Mesenteric fat pad (tissue), 1 donor: ENCODE measurements around the gene TRIM24. TPM values are rescaled to one million over a fixed set of nuclear protein-coding genes. Genes with fewer than 3 reads are reported as not detected.
"Not testable (repeated sequence)": the region's sequence is repeated elsewhere in the genome, so short reads cannot be mapped to it uniquely, and the experiment has no call there.

ENCODE experiments used
- DNase-seq: peaks from one replicate; pipeline ENCODE4 v3.0.0-alpha.2; 2020; ENCODE audit warnings: low spot score
- long read RNA-seq: library from polyadenylated mRNA; unstranded; transcript quantifications from one replicate; pipeline ENCODE4 v2.0.0, GENCODE V29; 2020
- total RNA-seq: library from RNA; stranded (reverse); fragmentation: NEBNext Ultra II Directional; extraction: Animal tissue kit (Norgen Biotek cat#: 25700); gene quantifications from one replicate; pipeline ENCODE4 v1.2.1, GENCODE V29; 2021
- donor health status: DM: yes; HTN: yes; CAD: no.

The TRIM24 gene
- 10.5 TPM for total RNA-seq
- long read RNA-seq, partial matches to known transcripts = 3 of 4 reads
- long read RNA-seq, other reads (novel, unspliced or antisense) = 1 of 4 reads

DNA sequence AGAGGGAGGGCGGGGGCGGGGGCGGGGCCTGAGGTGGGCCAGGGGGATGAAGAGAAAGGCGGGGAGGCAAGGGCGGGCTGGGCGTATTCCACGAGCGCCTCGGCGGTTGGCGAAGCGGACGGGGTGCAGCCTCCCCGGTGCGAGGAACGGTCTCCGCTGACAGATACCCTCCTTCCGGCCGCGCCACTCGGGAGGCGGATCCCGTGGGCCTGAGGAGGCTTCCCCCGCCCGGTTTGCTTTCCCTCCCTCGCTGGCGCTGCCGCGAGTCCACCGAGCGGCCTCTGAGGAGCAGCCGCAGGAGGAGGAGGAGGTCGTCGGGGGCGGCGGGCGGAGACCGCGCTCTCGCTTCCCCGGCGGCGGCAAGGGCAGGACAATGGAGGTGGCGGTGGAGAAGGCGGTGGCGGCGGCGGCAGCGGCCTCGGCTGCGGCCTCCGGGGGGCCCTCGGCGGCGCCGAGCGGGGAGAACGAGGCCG lies at the start of gene TRIM24:
Gene TRIM24 (plus strand): TSS at position 84 of the 473 bp plus-strand sequence. CDS start 290 bp downstream, at position 374.
- no peak for DNase-seq

DNA sequence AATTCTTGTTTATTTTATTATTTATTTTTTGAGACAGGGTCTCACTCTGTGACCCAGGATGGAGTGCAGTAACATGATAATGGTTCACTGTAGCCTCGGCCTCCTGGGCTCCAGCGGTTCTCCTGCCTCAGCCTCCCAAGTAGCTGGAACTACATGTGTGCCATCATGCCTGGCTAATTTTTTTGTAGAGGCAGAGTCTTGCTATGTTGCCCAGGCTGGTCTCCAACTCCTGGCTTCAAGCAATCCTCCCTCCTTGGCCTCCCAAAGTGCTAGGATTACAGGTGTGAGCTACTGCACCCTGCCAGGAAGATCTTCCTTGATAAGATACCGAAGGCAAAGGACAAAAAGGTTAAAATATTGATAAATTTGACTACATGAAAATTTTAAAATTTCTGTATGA lies 48.0 kb upstream of the TRIM24 start:
- DNase-seq = not testable (repeated sequence)

DNA sequence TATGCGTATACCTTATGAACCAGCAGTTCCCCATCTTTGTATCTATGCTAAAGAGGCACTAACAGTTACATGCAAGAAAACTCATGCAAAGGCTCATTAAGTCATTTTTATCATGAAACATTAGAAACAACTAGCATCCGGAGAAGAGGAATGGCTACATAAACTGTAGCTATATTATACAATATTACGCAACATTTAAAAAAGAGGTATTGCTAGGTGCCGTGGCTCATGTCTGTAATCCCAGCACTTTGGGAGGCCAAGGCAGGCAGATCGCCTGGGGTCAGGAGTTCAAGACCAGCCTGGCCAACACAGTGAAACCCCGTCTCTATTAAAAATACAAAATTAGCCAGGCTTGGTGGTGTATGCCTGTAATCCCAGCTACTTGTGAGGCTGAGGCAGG lies 47.1 kb upstream of the TRIM24 start:
- DNase-seq = not testable (repeated sequence)

DNA sequence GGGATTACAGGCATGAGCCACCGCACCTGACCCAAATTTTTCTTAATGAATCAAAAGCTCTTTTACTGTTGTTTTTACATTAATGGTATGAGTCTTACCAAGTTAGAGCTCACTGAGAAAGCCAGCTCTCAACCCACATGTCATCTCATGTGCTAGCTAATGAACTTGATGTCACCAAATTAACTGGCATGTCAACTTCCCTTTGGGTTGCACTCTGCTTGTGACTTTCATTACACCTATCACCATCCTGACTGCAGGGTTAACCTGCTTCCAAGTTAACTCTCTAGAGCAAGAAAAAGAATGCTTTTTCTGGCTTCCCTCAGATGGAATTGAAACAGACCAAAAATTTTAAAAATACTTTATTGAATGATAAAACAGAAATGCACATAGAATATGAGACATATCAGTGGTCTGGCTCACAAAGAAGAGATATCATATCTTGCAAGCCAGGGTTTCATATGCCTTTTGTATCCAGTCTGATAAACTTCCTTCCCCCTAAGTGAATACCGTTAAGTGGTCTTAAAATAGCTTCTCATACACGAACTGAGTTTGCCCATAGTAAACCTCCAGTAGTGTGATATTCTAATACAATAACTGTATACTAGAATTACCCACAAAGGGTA lies 42.9 kb upstream of the TRIM24 start:
- DNase-seq = no peak

DNA sequence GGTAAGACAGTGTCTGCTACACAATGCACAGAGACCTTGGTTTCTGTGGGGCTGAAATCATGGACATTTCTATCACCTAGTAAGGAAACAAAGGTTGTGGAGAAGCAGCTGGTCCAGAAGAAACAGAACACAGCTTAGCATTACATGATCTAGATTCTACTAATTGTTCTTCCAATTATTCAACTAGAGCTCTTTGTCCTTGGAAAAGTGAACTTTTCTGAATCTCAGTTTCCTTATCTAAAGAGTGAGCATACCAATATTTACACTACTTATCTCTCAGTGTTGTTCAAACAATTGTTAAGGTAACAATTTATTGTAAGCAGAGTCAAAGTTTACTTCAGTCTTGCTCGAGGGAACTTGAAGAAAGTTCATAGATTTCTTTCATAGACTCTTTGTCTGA lies 42.3 kb upstream of the TRIM24 start:
- no peak for DNase-seq

DNA sequence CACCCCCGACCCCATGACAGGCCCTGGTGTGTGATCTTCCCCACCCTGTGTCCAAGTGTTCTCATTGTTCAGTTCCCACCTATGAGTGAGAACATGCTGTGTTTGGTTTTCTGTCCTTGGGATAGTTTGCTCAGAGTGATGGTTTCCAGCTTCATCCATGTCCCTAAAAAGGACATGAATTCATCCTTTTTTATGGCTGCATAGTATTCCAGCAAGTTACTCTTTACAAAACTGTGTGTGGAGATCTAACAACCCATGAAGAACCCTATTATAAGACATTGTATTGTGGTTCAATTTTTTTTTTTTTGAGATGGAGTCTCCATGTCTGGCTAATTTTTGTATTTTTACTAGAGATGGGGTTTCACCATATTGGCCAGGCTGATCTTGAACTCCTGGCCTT lies 41.7 kb upstream of the TRIM24 start:
- DNase-seq = not testable (repeated sequence)

DNA sequence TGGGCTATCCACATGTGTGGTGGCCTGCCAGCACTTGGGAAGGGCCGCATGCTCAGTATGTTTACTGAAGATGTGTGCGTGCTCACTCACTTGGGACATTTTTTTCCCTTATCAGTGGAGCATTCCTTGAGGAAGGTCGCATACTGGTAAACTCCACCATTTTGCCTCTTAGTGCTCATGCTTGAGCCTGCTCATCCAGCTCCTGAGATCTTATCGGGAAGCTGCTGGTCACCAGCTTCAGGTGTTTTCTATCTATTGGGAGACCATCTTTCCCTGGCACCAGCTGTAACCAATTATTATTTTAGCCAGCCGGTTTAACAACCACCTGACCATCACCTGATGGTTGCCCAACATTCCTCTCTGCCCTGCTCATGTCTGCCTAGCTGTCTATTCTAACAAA lies 35.0 kb upstream of the TRIM24 start:
- DNase-seq = no peak

DNA sequence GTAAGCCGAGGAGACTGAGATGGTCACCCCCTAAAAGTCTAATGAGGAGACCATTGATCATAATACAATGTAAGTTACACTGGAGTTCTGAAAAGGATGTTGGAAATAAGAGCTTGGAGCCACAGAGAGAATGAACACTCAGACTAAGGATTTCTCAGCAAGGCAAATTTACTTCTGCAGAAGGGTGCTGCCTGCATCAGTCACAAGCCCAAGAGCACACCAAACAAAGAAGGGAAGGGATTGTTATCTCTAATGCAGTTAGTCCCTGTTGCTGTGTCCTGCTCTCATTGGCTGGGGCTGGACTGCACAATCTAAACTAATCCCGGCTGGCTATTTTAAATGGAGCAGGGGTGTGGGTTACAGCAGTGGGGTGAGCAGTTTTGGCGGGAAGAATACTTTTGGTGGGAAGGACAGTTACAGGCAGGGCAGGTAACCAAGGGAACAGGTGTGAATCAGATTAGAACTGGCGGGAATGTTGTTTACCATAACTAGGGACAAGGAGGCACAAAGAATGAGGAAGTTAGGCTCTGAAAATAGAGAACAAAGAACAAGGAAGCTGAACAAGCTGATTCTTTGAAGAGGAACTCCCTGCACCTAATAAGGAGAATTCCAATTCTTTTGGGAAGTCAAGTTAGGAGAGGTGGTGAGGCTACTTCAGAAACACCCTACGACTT lies 30.3 kb upstream of the TRIM24 start:
- no peak for DNase-seq

DNA sequence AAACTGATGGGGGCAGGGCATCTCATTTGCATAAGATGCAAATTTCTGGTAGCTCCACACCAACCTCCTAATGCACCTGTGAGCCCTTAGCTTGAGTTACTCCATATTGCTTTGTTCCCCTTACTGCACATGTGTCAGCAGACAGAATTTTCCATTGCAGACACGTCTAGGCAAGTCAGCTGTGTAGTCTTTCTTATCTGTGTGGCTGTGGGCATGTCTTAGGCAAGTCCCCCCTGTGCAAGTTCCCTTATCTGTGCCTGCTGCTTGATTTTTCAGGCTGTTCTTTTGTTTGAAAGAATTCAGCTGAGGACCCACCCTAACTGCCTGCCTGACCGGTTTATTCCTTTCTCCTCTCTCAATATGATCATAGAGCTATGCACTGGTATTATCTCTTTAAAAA lies 28.5 kb upstream of the TRIM24 start:
- no peak for DNase-seq

DNA sequence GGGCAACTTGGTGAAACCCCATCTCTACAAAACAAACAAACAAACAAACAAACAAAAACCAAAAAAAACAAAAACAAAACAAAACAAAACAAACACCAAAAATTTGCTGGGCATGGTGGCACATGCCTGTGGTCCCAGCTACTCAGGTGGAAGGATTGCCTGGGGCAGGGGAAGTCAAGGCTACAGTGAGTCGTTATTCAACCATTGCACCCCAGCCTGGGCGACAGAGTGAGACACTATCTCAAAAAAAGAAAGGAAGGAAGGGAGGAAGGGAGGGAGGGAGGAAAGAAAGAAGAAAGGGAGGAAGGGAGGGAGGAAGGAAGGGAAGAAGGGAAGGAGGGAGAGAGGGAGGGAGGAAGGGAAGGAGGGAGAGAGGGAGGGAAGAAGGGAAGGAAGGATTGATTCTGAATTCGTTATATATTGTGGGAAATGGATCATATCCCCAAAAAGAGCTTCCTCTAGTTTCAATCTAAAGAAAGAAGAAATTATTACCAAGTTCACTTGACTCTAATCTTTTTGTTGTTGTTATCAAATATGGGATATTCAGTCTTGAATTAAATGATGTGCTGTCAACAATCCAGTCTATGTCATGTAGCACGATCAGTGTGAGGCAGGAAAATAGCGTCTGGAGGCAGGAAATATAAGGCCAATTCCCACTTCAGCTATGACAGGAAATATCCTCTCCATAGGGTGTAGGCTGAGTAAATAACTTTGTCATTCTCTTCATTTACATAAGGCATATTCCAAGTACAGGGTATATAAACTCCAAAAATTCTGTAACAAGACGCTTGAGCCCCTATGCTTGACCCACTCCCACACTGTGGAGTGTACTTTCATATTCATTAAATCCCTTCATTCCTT lies 26.2 kb upstream of the TRIM24 start:
- DNase-seq = no peak

DNA sequence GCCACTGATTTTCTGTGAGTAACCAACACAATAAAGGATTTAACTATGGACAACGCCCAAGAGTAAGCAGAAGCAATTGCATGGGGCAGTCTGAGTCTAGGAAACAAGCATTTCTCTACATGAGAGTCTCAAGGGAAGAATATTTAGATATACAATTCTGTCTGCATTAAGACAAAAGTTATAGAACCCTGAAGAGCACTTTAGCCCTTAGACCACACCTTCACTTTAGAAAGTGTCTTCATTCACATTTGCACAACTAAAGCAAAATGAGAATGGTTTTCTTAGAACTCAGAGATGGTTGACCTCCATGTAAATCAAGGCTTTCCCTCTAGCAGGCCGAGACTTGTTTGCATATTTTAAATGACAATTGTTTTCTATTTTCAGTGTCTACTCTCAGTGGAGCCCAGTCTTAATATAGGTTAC lies 25.5 kb upstream of the TRIM24 start:
- DNase-seq = no peak

DNA sequence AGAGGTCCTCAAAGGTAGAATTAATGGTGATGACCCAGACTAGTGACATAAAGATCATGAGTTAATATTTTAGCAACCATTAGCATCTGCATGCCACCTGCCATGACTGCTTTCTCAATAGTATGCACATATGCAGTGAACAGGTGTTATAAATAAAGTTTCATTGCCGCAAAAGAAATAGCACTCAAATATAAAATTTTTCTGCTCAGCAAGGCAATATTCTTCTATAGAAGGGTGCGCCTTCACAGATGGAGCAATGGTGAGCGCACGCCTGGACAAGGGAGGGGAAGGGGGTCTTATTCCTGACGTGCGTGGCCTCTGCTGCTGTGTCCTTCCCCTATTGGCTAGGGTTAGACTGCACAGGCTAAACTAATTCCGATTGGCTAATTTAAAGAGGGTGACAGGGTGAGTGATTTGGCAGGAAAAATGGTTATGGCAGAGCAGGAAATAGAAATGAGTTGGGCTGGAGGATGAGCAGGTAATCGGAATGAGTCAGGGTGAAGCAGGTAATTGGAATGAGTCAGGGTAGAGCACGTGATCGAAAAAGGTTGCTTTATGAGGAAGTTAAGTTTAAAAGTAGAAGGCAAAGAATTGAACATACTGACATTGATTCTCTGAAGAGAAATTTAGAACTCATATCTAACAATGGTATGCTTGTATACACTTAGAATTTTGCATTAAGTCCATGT lies 24.7 kb upstream of the TRIM24 start:
- DNase-seq = no peak

DNA sequence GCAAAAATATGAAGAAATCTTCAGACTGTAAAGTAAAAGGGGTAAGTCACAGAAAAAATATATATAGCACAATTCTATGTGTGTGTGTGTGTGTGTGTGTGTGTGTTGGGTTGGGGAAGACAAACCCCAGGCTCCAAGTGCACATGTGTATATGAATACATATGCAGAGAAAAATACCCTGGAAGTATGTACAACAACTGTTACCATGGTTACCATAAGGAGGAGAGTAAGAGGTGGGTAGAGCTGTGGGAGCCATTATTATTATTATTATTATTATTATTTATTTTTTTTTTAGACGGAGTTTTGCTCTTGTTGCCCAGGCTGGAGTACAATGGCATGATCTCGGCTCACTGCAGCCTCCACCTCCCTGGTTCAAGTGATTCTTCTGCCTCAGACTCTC lies 23.7 kb upstream of the TRIM24 start:
- no peak for DNase-seq

DNA sequence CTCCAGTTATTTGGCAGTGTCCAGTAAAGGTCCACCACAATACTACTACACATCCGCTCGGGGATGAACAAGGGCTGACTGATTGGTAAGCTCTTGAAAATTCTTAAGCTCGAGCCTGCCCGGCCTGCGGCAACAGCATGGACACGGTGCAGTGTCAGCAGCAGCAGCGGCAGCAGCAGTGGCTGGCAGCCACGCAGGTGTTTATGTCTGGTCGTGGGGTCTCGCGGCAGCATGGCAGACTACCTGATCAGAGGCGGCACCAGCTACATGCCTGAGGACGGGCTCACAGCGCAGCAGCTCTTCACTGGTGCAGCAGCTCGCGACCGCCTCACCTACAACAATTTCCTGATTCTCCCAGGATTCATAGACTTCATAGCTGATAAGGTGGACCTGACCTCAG lies 19.6 kb upstream of the TRIM24 start:
- no peak for DNase-seq

DNA sequence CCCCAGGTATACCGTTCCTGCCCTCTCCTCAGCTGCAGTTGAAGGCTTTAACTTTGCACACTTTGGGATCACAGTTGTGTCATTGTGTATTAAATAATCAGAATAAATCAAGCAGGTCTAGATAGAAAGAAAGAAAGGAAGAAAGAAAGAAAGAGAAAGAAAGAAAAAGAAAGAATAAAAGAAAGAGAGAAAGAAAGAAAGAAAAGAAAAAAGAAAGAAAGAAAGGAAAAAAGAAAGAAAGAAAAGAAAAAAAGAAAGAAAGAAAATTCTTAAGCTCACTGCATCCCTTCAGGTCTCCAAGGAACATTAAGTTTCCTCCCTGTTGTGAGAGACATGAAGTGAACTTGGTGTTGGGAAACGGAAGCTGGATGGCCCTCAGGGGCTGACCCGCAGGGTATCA lies 17.2 kb upstream of the TRIM24 start:
- DNase-seq = no peak

DNA sequence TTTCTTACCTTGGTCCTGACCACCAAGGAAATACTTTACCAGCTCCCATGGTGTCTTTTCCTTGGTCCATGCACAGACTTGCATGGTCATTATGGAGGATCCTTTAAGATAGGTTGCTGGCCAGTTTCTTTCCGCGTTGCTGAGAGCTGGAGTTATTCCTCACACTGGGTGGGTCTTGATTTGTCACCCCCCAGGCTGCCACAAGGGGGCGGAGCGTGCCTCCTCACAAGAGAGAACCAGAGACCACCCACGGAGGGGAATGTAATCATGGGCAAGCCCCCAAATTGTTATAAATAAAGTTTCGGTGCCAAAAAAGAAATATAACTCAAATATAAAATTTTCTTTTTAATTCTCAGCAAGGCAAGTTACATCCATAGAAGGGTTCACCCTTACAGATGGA lies 10.5 kb upstream of the TRIM24 start:
- DNase-seq = no peak

DNA sequence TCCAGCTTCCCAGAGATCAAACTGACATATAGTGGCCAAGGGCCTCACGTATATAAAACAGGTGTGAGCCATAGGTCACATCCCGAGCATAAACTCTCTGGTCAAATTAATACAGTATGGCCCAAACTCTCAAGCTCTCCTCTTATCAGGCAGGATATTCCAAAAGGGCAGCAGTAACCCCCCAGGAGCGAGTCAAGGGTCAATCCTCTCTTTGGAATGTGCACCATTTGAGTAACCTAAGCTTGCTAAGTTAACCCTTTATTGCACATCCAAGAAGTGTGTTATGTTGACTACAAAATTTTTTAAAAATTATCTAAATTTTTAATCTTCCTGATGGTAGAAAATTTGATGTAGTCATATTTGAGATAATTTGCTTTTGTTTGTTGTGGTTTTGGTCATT lies 4.5 kb upstream of the TRIM24 start:
- no peak for DNase-seq

DNA sequence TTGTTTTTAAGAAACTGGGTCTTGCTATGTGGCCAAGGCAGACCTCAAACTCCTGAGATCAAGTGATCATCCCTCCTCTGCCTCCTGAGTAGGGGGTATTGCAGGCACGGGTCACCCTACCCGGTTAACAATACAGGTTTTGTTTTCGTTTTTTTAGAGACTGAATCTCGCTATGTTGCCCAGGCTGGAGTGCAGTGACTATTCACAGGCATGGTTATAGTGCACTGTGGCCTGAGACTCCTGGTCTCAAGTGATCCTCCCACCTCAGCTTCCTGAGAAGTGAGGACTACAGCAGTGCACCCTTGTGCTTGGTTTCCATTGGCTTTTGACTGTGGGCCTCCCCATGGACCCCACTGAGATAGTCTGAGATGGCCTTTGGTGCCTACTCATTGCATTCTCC lies 3.8 kb upstream of the TRIM24 start:
- no peak for DNase-seq

DNA sequence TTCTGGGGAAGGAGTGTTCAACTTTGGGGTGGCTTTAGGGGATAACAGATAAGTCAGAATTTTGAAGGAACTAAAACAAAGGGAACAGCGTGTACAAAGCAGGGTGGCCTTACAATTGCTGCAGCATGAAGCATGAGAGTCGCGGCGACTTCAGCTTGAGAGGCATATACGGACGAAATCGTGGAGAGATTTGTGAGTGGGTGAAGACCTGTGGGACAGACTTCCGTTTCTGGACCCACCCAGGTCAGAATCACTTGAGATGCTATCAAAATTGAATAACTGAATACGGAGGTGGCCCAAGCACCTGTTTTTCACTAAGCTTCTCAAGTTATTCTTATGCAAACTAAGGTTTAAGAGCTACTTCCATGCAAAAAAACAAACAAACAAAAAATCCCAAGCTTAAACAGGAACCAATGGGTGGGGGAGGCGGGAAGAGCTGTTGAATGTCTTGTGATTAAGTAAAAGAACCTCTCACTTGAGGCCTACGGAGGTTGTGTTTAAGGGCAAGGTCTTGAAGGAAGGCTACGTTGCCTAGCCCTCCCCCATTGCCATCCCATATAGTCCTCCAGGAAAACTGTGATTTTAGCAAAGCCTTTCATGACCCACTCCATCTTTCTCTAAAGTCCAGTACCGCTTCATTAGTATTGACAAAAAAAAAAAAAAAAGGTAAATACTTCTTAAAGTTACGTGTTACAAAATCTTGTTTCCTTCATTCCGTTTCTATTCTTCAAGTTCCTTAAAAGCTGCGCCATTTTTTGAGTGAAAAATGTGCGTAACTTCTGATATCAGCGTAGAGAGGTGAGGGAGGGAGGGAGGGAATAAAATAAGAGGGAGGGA lies 1.3 kb upstream of the TRIM24 start:
- DNase-seq = no peak

DNA sequence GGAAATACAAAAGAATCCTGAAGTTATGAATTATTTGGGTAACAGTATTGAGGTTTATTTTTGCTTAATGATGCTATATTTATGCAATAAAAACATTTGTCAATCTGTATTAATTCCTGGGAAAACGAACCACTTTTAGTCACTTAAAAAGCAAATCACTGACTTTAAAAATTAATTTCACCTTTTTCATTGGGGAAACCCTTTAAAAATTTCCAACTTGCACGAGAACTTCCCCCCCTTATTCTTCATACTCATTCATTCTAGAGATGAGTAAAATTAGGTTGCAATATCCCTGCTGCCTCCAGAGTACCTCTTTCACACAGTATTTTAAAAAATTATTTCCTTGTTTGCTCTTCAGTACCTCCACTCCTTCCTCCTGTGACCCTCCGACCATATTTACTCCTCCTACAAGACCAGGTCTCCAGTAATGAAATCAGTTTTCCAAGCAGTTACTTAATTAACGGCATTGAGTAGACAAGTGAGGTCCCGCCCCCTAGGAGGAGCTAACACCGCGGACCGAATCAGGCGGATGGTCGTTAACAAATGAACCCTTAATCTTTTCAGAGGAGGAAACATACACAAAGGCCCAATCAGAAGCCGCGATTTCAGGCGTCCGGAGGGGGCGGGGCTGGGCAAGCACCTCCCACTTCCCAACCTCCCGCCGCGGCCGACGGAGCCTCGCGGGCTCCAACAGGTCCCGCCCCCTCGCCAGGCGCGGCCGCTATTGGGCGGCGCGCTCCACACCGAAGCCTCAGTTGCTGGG lies 465 bp upstream of the TRIM24 start:
- DNase-seq = peak; percentile 99
